ENCODE data around the gene KCNIP4. TPM values are rescaled to one million over a fixed set of nuclear protein-coding genes. Genes with fewer than 3 reads are reported as not detected.

Gene KCNIP4
- total and polyA plus RNA-seq, 11 donors, result 0.19 TPM; not detected in 10

DNA sequence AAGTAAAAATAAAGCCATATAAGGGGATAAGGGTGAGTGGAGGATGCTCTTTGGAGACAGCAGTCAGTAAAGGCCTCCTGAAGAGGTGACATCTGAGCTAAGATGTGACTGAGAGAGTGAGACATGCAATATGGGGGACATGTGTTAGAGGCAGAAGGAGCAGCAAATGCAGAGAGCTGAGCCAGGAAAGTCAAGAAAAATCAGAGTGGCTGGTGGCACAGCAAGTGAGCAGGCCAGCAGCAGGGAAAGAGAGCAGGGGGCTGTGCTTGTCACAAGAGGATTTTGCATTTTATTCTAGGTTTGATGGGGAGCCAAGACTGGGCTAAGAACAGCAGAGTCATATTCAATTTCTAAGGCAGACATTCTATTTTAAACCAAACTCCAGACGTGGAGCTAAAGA, 394.5 kb downstream of the KCNIP4 start:
- no peak for TF ChIP-seq POLR2A (IDR thresholded peaks at IDR 0.05)
- TF ChIP-seq, protein P1, sequence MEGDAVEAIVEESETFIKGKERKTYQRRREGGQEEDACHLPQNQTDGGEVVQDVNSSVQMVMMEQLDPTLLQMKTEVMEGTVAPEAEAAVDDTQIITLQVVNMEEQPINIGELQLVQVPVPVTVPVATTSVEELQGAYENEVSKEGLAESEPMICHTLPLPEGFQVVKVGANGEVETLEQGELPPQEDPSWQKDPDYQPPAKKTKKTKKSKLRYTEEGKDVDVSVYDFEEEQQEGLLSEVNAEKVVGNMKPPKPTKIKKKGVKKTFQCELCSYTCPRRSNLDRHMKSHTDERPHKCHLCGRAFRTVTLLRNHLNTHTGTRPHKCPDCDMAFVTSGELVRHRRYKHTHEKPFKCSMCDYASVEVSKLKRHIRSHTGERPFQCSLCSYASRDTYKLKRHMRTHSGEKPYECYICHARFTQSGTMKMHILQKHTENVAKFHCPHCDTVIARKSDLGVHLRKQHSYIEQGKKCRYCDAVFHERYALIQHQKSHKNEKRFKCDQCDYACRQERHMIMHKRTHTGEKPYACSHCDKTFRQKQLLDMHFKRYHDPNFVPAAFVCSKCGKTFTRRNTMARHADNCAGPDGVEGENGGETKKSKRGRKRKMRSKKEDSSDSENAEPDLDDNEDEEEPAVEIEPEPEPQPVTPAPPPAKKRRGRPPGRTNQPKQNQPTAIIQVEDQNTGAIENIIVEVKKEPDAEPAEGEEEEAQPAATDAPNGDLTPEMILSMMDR (IDR thresholded peaks at IDR 0.05), result no peak
- H3K4me1 ChIP-seq, result peaks cover 0 to 5% (median 0%) of the 10 kb centered on the region in 12 donors
- 10 to 38% (median 28%) methylated on average over 1 of the region's 1 CpG for WGBS, 4 donors
- no peak for DNase-seq
- no peaks in the 10 kb centered on the region for H3K36me3 ChIP-seq
- H3K27ac ChIP-seq, result no peak overlapping the region
- H3K9me3 ChIP-seq, result no peaks in the 10 kb centered on the region
- no peak overlapping the region for H3K4me3 ChIP-seq
- ATAC-seq, result no peak
- intact Hi-C loops (cut with DNase I), result no loop called here
- H3K27me3 ChIP-seq, result peaks cover 0 to 3% (median 0%) of the 10 kb centered on the region in 9 donors

DNA sequence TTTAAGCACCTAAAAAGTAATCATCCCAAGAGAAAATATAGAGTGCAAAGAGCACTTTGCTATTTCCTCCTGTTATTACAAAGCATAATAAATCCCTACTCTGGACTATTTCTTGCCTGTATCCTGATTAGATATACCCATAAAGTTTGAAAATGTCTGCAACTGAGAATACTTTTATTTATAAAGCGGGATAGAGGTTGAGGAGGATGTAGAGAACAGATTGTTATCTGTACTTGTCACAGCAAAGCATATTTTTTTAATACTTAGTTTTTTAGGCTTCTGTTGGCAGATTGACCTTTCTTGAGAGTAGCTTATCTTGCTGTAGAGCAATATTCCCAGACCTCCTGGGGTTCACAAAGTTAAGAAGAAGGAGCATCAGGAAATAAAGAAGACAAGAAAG, 396.1 kb downstream of the KCNIP4 start:
- TF ChIP-seq, protein P1 (IDR thresholded peaks at IDR 0.05), result no peak
- 41 to 64% (median 46%) methylated on average over 1 of the region's 1 CpG for WGBS, 4 donors
- intact Hi-C loops (cut with DNase I), result no loop called here

DNA sequence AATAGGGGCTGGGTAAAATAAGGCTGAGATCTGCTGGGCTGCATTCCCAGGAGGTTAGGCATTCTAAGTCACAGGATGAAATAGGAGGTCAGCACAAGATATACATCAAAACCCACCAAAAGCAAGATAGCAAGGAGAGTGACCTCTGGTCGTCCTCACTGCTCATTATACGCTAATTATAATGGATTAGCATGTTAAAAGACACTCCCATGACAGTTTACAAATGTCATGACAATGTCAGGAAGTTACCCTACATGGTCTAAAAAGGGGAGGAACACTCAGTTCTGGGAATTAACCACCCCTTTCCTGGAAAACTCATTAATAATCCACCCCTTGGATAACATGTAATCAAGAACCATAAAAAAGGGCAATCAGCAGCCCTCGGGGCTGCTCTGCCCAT, 403.6 kb downstream of the KCNIP4 start:
- H3K27ac ChIP-seq, result no peak overlapping the region
- TF ChIP-seq POLR2A (IDR thresholded peaks at IDR 0.05), result no peak
- WGBS, 4 donors, result 75 to 84% (median 78%) methylated on average over 3 of the region's 3 CpGs

More for the DNA sequence above, 396.1 kb downstream of the KCNIP4 start:
- DNase-seq, result no peak
- Histone ChIP-seq H3K4me3 (no peak overlapping the region), H3K36me3 (no peaks in the 10 kb centered on the region), H3K9me3 (no peaks in the 10 kb centered on the region), H3K27ac (no peak overlapping the region), H3K27me3 (peaks cover 0 to 3% (median 0%) of the 10 kb centered on the region in 9 donors), H3K4me1 (peaks cover 0 to 5% (median 0%) of the 10 kb centered on the region in 12 donors)
- no peak for ATAC-seq

DNA sequence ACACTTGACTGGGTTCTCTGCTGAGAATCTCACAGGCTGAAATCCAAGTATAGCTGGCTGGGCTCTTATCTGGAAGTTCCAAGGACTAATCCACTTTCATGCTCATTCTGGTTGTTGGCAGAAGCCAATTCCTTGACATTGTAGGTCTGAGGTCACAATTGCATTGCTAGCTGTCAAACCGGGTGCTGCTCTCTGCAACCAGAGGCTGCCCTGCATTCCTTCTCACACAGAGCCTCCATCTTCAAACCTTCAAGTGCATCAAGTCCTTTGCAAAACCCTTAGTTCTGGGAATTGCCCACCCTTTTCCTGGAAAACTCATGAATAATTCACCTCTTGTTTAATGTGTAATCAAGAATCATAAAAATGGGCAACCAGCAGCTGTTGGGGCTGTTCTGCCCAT, 404.2 kb downstream of the KCNIP4 start:
- TF ChIP-seq POLR2A (IDR thresholded peaks at IDR 0.05), result no peak
- TF ChIP-seq, protein P1 (IDR thresholded peaks at IDR 0.05), result no peak
- 0 to 19% (median 7%) methylated on average over 1 of the region's 1 CpG for WGBS, 4 donors
- intact Hi-C loops (cut with DNase I), result no loop called here
- no peak for ATAC-seq
- H3K27me3 ChIP-seq, result no peaks in the 10 kb centered on the region
- no peak for DNase-seq
- H3K36me3 ChIP-seq, result no peaks in the 10 kb centered on the region
- no peaks in the 10 kb centered on the region for H3K4me1 ChIP-seq
- H3K27ac ChIP-seq, result no peak overlapping the region
- H3K9me3 ChIP-seq, result peaks cover 0 to 6% (median 0%) of the 10 kb centered on the region in 12 donors
- H3K4me3 ChIP-seq, result no peak overlapping the region

More for the DNA sequence above, 403.6 kb downstream of the KCNIP4 start:
- DNase-seq (no peak), ATAC-seq (no peak)
- H3K4me3 ChIP-seq, result no peak overlapping the region
- intact Hi-C loops (cut with DNase I), result no loop called here
- no peaks in the 10 kb centered on the region for H3K36me3 ChIP-seq
- H3K27me3 ChIP-seq, result no peaks in the 10 kb centered on the region
- H3K4me1 ChIP-seq, result no peaks in the 10 kb centered on the region
- peaks cover 0 to 6% (median 0%) of the 10 kb centered on the region in 12 donors for H3K9me3 ChIP-seq

DNA sequence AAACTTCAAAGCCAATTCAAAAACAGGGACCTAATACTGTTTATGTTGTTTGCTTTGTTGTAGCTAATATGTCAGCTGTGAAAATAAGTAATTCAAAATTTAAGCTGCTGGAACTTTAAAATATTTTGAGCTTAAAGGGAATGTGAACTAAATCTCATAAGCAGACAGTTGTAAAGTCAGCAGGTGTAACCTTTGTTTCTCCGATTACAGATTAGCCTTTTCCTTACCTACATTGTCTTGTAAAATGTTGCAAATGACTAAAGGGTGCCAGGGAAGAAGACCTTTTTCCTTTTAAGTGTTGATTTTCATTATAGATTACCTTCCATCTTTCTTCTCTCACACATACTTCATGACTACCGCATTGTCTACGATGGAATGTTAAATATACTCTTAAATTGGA, 405.1 kb downstream of the KCNIP4 start:
- 70 to 76% (median 74%) methylated on average over 3 of the region's 3 CpGs for WGBS, 4 donors
- ATAC-seq (no peak), DNase-seq (no peak)
- no peaks in the 10 kb centered on the region for H3K36me3 ChIP-seq
- intact Hi-C loops (cut with DNase I), result no loop called here
- TF ChIP-seq, protein P1 (IDR thresholded peaks at IDR 0.05), result no peak
- no peak for TF ChIP-seq POLR2A (IDR thresholded peaks at IDR 0.05)
- H3K4me1 ChIP-seq, result no peaks in the 10 kb centered on the region
- H3K27ac ChIP-seq, result no peak overlapping the region
- no peak overlapping the region for H3K4me3 ChIP-seq
- peaks cover 0 to 6% (median 0%) of the 10 kb centered on the region in 12 donors for H3K9me3 ChIP-seq
- H3K27me3 ChIP-seq, result no peaks in the 10 kb centered on the region

Measured in heart left ventricle (tissue), 16 donors.